Dedifferentiated amniotic fluid mesenchymal stem cell (primary cell): ENCODE measurements around the gene POP4.
"Not testable (repeated sequence)": the region's sequence is repeated elsewhere in the genome, so short reads cannot be mapped to it uniquely, and the experiment has no call there.

Experiments used
- DNase-seq: peaks from one replicate; pipeline ENCODE4 v3.0.0-alpha.2; 2016; ENCODE audit errors: extremely low spot score

POP4 gene, protein sequence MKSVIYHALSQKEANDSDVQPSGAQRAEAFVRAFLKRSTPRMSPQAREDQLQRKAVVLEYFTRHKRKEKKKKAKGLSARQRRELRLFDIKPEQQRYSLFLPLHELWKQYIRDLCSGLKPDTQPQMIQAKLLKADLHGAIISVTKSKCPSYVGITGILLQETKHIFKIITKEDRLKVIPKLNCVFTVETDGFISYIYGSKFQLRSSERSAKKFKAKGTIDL

GRCh38 chr19:29605653-29606419 lies at the start of gene POP4:
POP4 (plus strand) TSS chr19:29606283; CDS start chr19:29606319, 36 bp downstream.
- DNase-seq, result peak; percentile 97

GRCh38 chr19:29559110-29559509 lies 47.0 kb upstream of the POP4 start:
- DNase-seq, result not testable (repeated sequence)

DNA sequence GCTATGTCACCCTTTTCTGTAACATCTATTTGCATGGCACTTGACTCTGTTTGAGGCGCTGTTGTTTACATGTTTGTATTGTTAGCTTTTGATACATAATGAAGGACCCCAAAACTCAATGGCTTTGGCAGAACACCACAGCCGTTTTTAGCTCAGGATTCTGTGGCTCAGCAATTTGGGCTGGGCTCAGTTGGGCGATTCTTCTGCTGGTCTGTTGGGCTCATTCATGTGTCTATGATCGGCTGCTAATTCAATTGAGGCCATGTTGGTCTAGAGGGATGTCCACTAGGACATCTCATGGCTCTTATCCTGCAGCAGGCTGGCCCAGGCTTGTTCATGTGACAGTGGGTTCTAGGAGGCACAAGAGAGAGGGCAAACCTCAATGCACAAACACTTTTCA lies 46.3 kb upstream of the POP4 start:
- DNase-seq, result no peak

DNA sequence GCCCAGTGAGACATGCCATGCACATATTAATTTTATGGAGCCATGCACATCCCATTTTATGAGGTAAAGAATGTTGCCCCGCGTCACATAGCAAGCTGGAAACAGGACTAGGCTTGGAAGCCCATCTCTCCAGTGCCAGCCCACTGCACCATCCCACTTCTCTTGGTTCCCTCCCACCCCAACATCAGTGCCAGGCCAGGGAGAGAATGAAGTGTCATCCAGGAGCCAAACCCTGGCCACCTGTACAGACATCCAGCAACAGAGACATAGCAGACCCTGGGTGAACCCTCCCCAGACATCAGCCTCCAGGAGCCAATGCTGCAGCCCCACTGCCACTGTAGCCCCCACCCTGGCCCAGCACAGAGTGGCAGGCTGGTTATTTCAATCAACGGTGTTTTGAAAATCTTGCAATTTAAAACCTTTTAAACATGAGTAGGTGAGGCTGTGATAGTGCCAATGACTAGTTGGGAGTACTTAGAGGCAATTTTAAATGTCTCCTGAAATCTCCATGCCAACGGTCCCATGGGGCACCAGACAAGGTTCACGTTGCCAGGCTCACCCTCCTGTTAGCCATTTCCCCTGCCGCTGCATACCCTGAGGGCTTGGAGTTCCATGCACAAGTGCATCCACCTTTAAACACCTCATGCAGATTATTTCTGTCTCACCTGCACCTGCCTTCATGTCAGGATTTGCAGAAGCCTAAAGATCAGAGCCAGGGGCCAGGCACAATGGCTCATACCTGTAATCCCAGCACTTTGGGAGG lies 45.6 kb upstream of the POP4 start:
- no peak for DNase-seq

- no peak for DNase-seq
Observed at GRCh38 chr19:29561601-29562000, 44.5 kb upstream of the POP4 start.

GRCh38 chr19:29562299-29563297 lies 43.5 kb upstream of the POP4 start:
- DNase-seq, result no peak

- no peak for DNase-seq
Observed at GRCh38 chr19:29563486-29564101, 42.5 kb upstream of the POP4 start.

- DNase-seq, result no peak
Observed at GRCh38 chr19:29564574-29565005, 41.5 kb upstream of the POP4 start.

- no peak for DNase-seq
Observed at GRCh38 chr19:29565171-29565570, 40.9 kb upstream of the POP4 start.

- no peak for DNase-seq
Observed at GRCh38 chr19:29566496-29567054, 39.5 kb upstream of the POP4 start.

- DNase-seq, result no peak
Observed at GRCh38 chr19:29567366-29567915, 38.6 kb upstream of the POP4 start.

DNA sequence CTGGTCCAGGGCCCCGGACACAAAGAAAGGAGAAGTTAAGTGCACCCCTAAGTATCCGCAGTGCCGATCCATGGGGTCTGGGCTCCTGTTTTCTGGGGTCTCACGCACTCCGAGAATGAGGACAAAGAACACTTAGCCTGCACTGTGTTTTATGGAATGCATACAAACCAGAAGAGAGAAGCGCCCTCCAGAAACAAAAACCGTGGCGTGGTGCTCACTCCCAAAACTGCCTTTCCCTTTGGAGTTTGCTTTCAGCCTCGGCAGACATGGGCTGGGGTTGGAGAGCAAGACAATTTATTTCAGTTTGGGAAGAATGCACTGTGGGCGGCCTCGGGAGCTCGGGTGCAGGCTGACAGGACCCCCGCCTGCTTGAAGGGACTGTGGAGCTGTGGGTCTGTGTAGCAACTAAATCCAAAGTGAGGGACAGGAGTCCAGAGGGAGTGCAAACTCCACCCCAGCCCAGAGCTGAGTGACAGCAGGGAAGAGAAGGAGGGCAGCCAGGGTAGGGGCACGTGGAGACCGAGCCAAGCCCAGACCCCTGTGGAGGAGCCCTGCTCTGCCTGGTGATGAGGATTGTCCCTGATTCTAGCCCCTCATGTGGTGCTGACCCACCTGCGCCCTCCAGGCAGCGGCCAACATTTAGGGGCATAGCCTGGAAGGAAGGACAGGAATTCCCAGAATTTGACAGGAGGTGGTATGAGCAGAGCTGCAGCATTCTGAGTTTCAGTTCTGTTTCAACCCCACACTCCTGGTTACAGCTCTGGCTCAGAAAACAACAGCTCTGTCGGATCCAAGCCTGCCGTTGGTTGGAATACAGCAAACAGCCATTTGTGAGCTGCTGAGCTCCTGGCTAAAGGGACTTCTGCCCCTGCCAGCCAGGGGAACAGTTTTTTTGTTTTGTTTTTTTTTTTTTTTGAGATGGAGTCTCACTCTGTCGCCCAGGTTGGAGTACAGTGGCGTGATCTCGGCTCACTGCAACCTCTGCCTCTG lies 37.8 kb upstream of the POP4 start:
- DNase-seq, result no peak

DNA sequence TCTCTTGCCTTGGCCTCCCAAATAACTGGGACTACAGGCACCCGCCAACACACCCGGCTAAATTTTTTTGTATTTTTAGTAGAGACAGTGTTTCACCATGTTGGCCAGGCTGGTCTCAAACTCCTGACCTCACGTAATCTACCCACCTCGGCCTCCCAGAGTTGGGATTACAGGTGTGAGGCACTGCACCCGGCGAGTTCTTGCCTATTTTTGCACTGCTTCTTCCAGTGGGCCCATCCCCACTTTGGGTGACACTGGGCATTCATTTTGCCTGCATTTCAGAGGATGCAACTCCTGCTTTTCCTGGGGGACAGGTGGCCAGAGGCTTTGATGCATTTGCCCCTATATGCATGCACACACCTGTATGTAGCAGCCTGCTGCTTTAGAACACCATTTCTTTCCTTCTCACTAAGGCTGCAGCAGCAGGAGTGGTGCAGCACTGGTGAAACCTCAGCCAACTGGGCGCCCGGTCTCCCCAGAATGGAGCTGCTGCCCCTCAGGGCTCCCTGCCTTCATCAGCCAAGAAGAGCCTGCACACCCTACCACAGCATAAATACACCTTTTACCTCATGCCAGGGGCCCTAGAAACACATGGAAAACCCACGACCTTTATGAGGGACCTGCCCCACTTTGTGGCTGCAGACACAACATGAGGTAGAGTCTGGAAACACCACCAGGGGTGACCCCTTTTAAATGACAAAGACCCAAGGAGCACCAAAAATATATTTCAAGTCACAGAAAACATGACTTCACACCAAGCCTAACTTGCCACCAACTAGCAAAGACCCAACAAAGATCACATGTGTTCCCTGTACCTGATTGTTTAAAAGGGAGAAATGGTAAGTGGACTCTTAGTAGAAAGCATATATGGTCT lies 36.8 kb upstream of the POP4 start:
- DNase-seq, result no peak

DNA sequence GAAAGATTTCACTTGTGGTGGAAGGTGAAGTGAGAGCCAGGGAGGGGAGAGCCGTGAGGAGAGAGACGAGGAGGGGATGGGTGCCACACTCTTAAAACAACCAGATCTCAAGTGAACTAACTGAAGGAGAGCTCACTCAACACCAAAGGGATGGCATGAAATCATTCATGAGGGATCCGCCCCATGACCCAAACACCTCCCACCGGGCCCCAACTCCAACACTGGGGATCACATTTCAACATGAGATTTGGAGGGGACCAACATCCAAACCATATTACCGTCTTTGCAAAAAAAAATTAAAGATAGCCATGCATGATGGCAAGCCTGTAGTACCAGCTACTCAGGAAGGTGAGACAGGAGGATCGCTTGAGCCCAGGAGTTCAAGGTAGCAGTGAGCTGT lies 34.9 kb upstream of the POP4 start:
- DNase-seq, result no peak

GRCh38 chr19:29573486-29573885 lies 32.6 kb upstream of the POP4 start:
- no peak for DNase-seq

GRCh38 chr19:29574510-29574909 lies 31.6 kb upstream of the POP4 start:
- no peak for DNase-seq

DNA sequence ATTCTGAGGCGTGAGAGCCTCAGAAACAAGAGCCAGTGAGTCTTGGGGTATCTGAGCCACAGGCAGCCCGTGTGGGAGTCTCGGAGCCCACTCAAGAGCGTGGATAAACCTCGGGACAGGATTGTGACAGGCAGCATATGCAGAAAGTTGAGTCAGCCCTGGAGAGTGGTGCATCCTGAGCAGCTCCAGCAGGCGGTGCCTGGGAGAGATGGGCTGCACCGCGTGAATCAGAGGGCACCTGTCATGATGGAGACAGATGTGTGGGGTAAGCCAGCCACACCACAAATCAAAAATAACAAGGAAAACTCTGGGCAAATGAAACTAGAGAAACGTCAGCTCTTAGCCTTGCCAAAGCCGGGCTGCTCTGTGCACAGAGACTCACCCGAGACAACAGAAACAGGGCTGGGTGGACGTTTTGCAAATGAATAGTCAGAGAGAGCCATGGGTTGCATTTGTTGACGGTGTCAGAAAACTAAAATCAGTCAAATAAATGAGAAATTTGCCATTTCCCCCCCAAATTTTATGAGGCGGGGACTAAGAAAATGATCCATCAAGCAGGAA lies 30.0 kb upstream of the POP4 start:
- no peak for DNase-seq
